Keratinocyte (primary cell): ENCODE results near the gene SETD2. TPM values are rescaled to one million over a fixed set of nuclear protein-coding genes. Genes with fewer than 3 reads are reported as not detected.

Experiments used
- DNase-seq: peaks from one replicate; pipeline ENCODE4 v3.0.0-alpha.2; 2011; ENCODE audit warnings: low read depth, missing footprints, low spot score
- FAIRE-seq: peaks from 2 replicates; lab custom pipeline; 2011; peaks lifted over from hg19 to GRCh38; lab: Jason Lieb, UNC
- H2AFZ ChIP-seq: 2 replicates; pipeline ENCODE4 v1.6.0; 2012; ENCODE audit warnings: low read length, control low read depth, inconsistent platforms; ENCODE audit not compliant: control insufficient read depth
- H3K27ac ChIP-seq: 2 replicates; pipeline ENCODE4 v1.5.1; 2011; ENCODE audit warnings: low read length; ENCODE audit not compliant: control insufficient read depth, insufficient read depth
- H3K27me3 ChIP-seq: 3 replicates; pipeline ENCODE4 v1.6.0; 2011; ENCODE audit warnings: low read length; ENCODE audit not compliant: control insufficient read depth, insufficient read depth; ENCODE audit errors: extremely low read depth
- H3K36me3 ChIP-seq, 2 experiments: 2 replicates in 1 of 2; 3 replicates in 1 of 2; pipeline ENCODE4 v1.5.1; 2011; ENCODE audit warnings: low read length in 2 of 2, mild to moderate bottlenecking in 1 of 2; ENCODE audit not compliant: control insufficient read depth in 2 of 2, insufficient read depth in 2 of 2; ENCODE audit errors: extremely low read depth in 1 of 2
- H3K4me1 ChIP-seq: 3 replicates; pipeline ENCODE4 v1.5.1; 2011; ENCODE audit warnings: low read length; ENCODE audit not compliant: control insufficient read depth, insufficient read depth; ENCODE audit errors: extremely low read depth
- H3K4me2 ChIP-seq: 3 replicates; pipeline ENCODE4 v1.6.0; 2011; ENCODE audit warnings: low read depth, low read length; ENCODE audit not compliant: control insufficient read depth, insufficient read depth; ENCODE audit errors: extremely low read depth
- H3K4me3 ChIP-seq, 3 experiments: fragments of 200-600 bp in 1 of 3; sonication (generic) in 1 of 3; 2 replicates in 2 of 3; 3 replicates in 1 of 3; pipeline ENCODE4 v1.5.1; 2011 to 2016; ENCODE audit warnings: low read length in 3 of 3, mild to moderate bottlenecking in 3 of 3, control low read depth in 2 of 3, inconsistent platforms in 1 of 3, low read depth in 1 of 3, mixed read lengths in 1 of 3, mixed run types in 1 of 3, moderate library complexity in 1 of 3; ENCODE audit not compliant: control insufficient read depth in 2 of 3, insufficient read depth in 2 of 3; ENCODE audit errors: extremely low read depth in 1 of 3
- H3K79me2 ChIP-seq: 2 replicates; pipeline ENCODE4 v1.6.0; 2012; ENCODE audit warnings: low read length; ENCODE audit not compliant: control insufficient read depth, insufficient read depth
- H3K9ac ChIP-seq: 3 replicates; pipeline ENCODE4 v1.6.0; 2011; ENCODE audit warnings: low read length; ENCODE audit not compliant: control insufficient read depth, insufficient read depth; ENCODE audit errors: extremely low read depth
- H3K9me1 ChIP-seq: 3 replicates; pipeline ENCODE4 v1.6.0; 2011; ENCODE audit warnings: low read length; ENCODE audit not compliant: control insufficient read depth, insufficient read depth; ENCODE audit errors: extremely low read depth
- H3K9me3 ChIP-seq: 2 replicates; pipeline ENCODE4 v1.5.1; 2012; ENCODE audit warnings: low read depth, low read length; ENCODE audit not compliant: control insufficient read depth
- H4K20me1 ChIP-seq: 3 replicates; pipeline ENCODE4 v1.6.0; 2011; ENCODE audit warnings: low read length; ENCODE audit not compliant: control insufficient read depth, insufficient read depth; ENCODE audit errors: extremely low read depth
- EZH2 ChIP-seq: IDR thresholded peaks from one replicate; pipeline ENCODE4 v1.6.1; 2012; ENCODE audit warnings: inconsistent platforms, mild to moderate bottlenecking, low read length, moderate library complexity
- dilution Hi-C: fragments of 300-500 bp; cut with MboI; formaldehyde crosslinking; loops from one replicate; pipeline ENCODE4 v1.7.0; 2020; ENCODE audit warnings: low sequenced_read_pairs; ENCODE audit not compliant: extremely low pct_ligation_motif_present
- polyA minus RNA-seq, 3 experiments: library from RNA; depleted of rRNA, polyadenylated mRNA; stranded (reverse); fragments of >200 nt; gene quantifications; 1 replicate in 1 of 3; 2 replicates in 1 of 3; 3 replicates in 1 of 3; pipeline ENCODE4 v1.2.3, GENCODE V29; 2011
- polyA plus RNA-seq, 5 experiments: library from polyadenylated mRNA; depleted of rRNA in 3 of 5; stranded (reverse) in 3 of 5; stranded (forward) in 1 of 5; unstranded in 1 of 5; fragments of >200 nt; gene quantifications; 1 replicate in 1 of 5; 2 replicates in 3 of 5; 3 replicates in 1 of 5; pipeline versions ENCODE4 v1.2.1 to v1.2.3, GENCODE V29; 2011 to 2012; ENCODE audit warnings: missing spikeins in 2 of 5, low read depth in 1 of 5, low replicate concordance in 1 of 5
- TF ChIP-seq, protein P1 (sequence below), 3 experiments: IDR thresholded peaks in 1 of 3; conservative IDR thresholded peaks in 1 of 3; optimal IDR thresholded peaks in 1 of 3; 2 replicates in 2 of 3; 3 replicates in 1 of 3; pipeline versions ENCODE3 to v1.5.1; 2011; ENCODE audit warnings: low read length in 3 of 3, mild to moderate bottlenecking in 3 of 3, moderate library complexity in 2 of 3, control low read depth in 1 of 3, inconsistent platforms in 1 of 3; ENCODE audit not compliant: insufficient read depth in 2 of 3; ENCODE audit errors: extremely low read depth in 1 of 3

The SETD2 gene, protein sequence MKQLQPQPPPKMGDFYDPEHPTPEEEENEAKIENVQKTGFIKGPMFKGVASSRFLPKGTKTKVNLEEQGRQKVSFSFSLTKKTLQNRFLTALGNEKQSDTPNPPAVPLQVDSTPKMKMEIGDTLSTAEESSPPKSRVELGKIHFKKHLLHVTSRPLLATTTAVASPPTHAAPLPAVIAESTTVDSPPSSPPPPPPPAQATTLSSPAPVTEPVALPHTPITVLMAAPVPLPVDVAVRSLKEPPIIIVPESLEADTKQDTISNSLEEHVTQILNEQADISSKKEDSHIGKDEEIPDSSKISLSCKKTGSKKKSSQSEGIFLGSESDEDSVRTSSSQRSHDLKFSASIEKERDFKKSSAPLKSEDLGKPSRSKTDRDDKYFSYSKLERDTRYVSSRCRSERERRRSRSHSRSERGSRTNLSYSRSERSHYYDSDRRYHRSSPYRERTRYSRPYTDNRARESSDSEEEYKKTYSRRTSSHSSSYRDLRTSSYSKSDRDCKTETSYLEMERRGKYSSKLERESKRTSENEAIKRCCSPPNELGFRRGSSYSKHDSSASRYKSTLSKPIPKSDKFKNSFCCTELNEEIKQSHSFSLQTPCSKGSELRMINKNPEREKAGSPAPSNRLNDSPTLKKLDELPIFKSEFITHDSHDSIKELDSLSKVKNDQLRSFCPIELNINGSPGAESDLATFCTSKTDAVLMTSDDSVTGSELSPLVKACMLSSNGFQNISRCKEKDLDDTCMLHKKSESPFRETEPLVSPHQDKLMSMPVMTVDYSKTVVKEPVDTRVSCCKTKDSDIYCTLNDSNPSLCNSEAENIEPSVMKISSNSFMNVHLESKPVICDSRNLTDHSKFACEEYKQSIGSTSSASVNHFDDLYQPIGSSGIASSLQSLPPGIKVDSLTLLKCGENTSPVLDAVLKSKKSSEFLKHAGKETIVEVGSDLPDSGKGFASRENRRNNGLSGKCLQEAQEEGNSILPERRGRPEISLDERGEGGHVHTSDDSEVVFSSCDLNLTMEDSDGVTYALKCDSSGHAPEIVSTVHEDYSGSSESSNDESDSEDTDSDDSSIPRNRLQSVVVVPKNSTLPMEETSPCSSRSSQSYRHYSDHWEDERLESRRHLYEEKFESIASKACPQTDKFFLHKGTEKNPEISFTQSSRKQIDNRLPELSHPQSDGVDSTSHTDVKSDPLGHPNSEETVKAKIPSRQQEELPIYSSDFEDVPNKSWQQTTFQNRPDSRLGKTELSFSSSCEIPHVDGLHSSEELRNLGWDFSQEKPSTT (N-terminal part only)
- 15.6 to 23.3 TPM (median 21.5 TPM) in 3 replicates for polyA plus RNA-seq
- polyA plus RNA-seq (2011; ENCODE audit: low read depth), result 56.3 TPM
- 13.2 and 18.5 TPM in 2 replicates for polyA plus RNA-seq (2011; cell fraction: cytosol; rRNA removed)
- polyA plus RNA-seq (2011; cell fraction: nucleus; rRNA removed), result 36.1 and 42.4 TPM in 2 replicates
- polyA plus RNA-seq (2012; ENCODE audit: low replicate concordance), result 16.9 and 20.7 TPM in 2 replicates
- 16.7 to 45.9 TPM (median 27.2 TPM) in 3 replicates for polyA minus RNA-seq
- 15.5 TPM for polyA minus RNA-seq (2011; cell fraction: cytosol; rRNA and poly(A)+ RNA removed)
- polyA minus RNA-seq (2011; cell fraction: nucleus; rRNA and poly(A)+ RNA removed), result 37.6 and 71.7 TPM in 2 replicates

DNA sequence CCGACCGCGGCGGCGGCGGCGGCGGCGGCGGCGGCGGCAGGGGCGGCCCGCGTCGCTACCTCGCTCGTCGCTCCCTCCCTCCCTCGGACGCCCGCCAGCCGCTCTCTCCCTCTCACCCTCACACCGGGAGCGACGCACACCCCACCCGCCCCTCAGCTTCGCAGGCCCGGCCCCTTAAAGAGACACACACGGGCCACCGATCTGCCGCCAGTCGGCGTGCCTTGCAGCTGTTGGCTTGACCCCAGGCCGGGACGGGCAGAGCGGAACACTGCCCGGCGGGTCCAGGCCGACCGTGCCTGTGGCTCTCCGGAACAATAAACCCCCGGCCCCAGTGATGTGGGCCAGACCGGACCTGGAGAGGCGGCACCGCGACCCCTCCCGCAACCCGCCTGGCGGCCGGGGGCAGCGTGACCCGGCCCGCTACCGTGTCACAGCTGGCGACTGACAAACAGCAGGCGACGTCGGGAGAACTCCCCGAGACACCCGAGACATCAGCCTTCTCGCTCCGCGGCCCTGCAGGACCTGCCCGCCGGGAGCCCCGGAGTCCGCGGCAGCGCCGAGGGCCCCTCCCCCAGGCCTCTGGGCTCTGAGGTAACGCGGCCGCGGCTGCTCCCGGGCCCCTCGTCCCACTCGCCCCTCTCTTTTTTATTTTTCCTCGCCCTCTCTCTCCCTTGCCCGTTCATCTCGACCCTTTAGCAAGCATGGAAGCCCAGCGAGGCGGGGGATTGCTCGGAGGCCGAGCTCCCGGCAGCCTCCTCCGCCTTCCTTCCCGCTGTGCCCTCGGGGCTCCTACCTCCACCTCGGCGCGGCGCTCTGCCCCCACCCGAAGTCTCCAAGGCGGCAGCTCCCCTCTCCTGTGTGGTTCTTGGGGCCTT is at the start of gene SETD2:
TSS of gene SETD2 (minus strand) at position 107 of the 875 bp plus-strand sequence. CDS start 189 bp downstream, outside the sequence.
- H3K9me1 ChIP-seq, result peaks cover 5% of the 10 kb centered on the region
- peak within 1 kb of the TSS; percentile 86 for H3K9ac ChIP-seq
- no peak for FAIRE-seq
- peaks cover 0 to 6% of the 10 kb centered on the region in 2 experiments for H3K36me3 ChIP-seq
- H4K20me1 ChIP-seq, result peaks cover 11% of the 10 kb centered on the region
- peaks cover 28% of the 10 kb centered on the region for H3K4me1 ChIP-seq
- H3K9me3 ChIP-seq, result no peaks in the 10 kb centered on the region
- peak within 1 kb of the TSS; percentile 67 for H3K27ac ChIP-seq
- peaks cover 74% of the 10 kb centered on the region for H3K79me2 ChIP-seq
- H3K4me3 ChIP-seq, result peak within 1 kb of the TSS; percentile 81 to 91 (median 81)
- TF ChIP-seq, protein P1, sequence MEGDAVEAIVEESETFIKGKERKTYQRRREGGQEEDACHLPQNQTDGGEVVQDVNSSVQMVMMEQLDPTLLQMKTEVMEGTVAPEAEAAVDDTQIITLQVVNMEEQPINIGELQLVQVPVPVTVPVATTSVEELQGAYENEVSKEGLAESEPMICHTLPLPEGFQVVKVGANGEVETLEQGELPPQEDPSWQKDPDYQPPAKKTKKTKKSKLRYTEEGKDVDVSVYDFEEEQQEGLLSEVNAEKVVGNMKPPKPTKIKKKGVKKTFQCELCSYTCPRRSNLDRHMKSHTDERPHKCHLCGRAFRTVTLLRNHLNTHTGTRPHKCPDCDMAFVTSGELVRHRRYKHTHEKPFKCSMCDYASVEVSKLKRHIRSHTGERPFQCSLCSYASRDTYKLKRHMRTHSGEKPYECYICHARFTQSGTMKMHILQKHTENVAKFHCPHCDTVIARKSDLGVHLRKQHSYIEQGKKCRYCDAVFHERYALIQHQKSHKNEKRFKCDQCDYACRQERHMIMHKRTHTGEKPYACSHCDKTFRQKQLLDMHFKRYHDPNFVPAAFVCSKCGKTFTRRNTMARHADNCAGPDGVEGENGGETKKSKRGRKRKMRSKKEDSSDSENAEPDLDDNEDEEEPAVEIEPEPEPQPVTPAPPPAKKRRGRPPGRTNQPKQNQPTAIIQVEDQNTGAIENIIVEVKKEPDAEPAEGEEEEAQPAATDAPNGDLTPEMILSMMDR (optimal IDR thresholded peaks at IDR 0.05 in 1 of 3, IDR thresholded peaks at IDR 0.05 in 1 of 3, conservative IDR thresholded peaks at IDR 0.05 in 1 of 3; ENCODE audit: extremely low read depth in 1 of 3, insufficient read depth in 2 of 3, low read length in 3 of 3), result peak; percentile 7 to 58 (median 51)
- TF ChIP-seq EZH2, result no peak
- dilution Hi-C loops, result no loop called here
- peak within 1 kb of the TSS; percentile 88 for H3K4me2 ChIP-seq
- no peaks in the 10 kb centered on the region for H3K27me3 ChIP-seq
- DNase-seq, result peak; percentile 56
- H2AFZ ChIP-seq, result peak within 1 kb of the TSS; percentile 94
